Activated T-cell treated with anti-CD3 and anti-CD28 coated beads for 1 hour (primary cell): Measurements from ENCODE around the gene DNPH1.

Experiments
- DNase-seq: peaks from one replicate; pipeline ENCODE4 v3.0.0-alpha.2; 2020; ENCODE audit warnings: low read depth

The DNPH1 gene

DNA sequence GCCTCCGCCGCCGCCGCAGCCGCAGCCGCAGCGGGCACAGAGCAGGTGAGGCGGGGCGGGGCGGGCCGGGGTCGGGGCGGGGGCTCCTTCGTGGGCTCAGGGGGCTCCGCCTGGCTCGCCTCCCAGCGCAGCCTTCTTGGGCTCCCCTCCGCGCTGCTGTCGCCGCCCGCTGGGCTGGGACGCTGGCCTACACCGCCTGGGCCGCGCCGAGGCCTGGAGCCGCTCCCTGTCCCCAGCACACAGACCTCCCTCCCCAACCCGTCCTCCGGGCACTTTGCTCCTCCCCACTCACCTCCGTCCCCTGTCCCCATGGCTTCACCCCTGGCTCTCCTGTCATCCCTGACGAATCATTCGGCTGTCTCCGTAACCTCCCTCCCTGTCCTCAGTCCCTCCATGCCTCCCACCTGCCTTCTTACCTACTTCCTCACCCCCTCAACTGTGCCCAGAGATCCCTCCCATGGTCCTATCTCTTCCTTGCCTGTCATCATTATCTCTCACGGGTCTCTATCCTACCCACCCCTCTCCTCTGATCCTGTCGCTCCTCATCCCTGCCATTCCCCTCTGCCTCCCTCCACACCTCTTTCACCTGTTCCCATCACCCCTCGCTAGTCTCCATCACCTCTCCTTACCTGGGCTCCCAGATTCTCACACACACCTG lies 14.5 kb upstream of the DNPH1 start:
- no peak for DNase-seq

DNA sequence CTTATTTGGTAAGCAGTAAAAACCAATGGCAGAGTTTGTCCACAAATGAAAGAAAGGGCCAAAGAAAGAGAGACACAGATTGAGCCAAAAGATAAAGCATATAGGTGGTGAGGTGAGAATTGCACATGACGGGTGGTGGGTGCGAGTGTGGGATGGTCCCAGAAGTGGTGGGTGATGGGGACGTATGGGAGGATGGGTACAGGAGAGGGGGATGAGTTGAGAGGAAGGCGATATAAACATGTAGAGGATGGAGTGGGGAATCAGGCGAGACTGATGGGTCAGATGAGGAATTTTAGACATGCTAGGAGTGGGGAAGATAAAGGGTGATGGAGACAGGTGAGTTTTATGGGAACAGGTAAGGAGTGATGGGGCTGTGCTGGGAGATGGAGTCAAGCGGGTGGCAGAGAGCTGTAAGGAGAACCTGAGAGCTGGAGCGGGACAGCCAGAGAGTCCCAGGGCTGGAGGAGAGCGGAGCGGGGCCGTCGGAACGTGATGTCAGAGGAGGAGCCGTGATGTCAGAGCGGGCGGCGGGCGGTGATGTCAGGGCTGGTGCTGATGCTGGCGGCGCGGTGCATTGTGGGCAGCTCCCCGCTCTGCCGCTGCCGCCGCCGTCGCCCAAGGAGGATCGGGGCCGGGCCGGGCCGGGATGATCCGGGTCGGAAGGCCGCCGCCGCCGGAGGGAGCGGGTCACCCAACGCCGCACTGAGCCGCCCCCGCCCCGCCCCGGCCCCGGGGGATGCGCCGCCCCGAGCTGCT lies 13.8 kb upstream of the DNPH1 start, which contains the start of gene TTBK1:
TTBK1 (plus strand) TSS at position 574 of the 756 bp plus-strand sequence. CDS start 3,180 bp downstream, outside the sequence.
- no peak for DNase-seq

DNA sequence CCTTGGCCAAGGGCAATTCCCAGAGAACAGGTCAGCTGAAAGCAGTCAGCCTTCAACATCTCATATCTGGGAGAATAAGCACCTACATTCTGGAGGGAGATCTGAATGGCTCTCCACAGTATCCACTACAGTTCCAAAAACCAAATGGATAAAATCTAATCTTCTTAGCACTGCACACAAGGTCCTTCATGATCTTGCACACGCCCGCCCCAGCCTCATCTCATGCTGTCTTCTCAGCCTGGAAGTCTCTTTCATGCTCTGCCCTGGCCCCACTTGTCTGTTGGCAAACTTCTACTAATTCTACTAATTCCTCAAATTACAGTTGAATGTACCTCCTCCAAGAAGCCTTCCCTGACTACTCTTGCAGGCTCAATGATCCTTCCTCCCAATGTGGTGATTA lies 12.2 kb upstream of the DNPH1 start:
- no peak for DNase-seq

DNA sequence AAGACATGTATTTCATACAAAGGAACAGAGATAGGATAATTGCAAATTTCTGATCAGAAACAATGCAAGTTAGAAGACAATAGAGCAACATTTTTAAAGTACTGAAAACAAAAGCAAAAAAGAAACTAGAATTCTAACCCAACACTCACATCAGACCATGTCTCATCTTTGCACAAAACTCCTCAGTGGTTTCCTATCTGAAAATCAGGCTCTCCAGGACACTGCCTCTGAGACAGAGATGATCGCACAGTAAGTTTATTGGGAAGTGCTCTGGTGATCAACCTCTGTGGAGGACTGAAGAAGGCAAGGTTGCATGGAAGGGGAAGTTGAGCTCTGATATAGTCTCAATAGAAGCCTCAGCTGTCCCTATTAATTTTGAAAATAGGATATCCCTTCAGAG lies 11.7 kb upstream of the DNPH1 start:
- no peak for DNase-seq

DNA sequence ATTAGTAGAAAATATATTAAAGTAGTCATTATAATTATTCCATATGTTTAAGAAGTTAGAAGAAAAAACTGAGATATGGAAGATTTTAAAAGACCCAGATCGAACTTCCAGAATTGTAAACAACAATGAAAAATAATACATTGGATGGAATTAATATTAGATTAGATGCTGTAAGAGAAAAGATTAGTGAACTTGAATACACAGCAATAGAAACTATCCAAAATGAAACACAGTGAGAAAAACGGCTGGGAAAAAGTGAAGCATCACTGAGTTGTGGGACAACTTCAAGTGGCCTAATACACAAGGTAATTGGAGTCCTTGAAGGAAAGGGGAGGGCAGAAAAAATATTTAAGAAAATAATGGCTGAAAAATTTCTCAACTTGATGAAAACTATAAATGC lies 9.8 kb upstream of the DNPH1 start:
- DNase-seq, result no peak

DNA sequence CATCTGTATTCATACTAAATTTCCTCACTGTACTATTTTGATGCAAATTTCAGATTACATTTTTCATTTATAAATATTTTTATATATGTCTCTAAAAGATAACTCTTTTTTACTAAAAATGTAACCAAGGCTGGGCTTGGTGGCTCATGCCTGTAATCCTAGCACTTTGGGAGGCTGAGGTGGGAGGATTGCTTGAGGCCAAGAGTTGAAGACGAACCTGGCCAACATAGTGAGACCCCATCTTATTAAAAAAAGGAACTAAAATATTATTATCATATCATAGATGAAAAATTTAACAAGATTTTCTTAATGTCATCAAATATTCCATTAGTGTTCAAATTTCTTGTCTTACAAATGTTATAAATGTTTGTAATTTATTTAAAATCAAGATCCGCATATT lies 6.6 kb upstream of the DNPH1 start:
- no peak for DNase-seq

DNA sequence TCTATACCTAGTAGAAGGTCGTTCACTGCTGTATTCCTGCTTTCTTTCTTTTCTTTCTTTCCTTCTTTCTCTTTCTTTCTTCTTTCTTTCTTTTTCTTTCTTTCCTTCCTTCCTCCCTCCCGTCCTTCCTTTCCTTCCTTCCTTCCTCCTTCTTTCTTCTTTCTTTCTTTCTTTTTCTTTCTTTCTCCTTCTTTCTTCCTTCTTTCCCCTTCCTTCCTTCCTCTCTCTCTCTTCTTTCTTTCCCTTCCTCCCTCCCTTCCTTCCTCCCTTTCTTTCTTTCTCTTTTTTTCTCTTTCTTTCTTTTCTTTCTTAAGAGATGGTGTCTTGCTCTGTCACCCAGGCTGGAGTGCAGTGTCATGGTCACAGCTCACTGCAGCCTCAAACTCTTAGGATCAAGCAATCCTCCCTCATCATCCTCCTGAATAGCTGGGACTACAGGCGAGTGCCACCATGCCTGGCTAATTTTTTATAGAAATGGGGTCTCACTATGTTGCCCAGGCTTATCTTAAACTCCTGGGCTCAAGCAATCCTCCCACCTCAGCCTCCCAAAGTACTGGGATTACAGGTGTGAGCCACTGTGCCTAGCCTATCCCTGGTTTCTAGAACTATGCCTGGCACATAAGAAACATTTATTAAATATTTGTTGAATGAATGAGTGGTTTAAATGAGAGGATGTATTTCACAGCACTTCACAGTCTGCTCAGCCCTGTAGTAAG lies 2.6 kb upstream of the DNPH1 start:
- no peak for DNase-seq

DNA sequence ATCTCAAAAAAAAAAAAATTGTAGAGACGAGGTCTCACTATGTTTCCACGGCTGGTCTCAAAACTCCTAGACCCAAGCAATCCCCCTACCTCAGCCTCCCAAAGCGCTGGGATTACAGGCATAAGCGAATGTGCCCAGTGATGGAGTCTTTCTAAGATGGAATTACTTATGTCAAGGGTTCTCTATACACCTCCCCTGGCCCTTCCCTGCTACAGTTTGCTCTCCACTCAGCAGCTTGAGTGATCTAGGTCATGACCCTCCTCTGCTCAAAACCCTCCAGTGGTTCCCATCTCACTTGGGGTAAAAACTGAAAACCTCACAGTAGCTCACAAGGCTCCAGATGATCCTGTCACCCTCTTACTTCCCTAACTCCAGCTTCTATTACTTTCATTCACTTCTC lies 1.8 kb upstream of the DNPH1 start:
- DNase-seq, result no peak

DNA sequence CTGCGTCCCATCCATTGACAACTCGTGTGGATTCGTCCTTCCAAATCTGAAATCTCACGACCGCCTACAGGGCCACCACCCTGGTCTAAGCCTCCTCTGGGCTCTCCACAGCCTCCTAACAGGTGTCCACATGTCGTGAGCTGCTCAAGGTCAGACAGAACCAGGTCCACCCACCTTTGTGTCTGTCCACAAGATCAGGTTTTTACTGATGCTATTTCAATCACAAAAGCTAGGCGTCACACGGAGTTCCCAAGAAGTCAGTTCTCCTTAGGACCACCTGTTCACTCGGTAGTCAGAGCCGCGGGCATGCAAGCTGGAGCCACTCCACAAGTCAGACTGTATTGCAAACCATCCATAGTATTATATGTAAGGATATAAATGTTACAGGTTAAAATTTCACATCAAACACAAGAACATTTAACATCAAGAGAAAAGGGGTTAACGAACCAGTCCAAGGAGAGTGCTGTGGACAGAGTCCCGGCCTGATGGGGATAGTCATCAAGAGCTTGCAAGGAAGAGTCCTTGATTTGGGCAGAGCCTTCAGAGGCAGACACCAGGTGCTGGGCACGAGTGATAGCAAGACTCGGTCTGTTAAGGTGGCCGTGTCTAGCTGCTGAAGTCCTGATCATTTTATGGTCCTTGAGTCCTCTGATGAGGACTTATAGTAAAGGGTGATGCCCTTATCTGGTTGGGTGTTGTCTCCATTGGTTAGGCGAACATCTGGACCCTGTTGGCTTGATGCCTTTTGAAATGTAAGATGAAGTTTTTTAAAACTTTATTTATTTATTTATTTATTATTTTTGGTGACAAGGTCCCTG lies 731 bp upstream of the DNPH1 start:
- DNase-seq, result no peak

DNA sequence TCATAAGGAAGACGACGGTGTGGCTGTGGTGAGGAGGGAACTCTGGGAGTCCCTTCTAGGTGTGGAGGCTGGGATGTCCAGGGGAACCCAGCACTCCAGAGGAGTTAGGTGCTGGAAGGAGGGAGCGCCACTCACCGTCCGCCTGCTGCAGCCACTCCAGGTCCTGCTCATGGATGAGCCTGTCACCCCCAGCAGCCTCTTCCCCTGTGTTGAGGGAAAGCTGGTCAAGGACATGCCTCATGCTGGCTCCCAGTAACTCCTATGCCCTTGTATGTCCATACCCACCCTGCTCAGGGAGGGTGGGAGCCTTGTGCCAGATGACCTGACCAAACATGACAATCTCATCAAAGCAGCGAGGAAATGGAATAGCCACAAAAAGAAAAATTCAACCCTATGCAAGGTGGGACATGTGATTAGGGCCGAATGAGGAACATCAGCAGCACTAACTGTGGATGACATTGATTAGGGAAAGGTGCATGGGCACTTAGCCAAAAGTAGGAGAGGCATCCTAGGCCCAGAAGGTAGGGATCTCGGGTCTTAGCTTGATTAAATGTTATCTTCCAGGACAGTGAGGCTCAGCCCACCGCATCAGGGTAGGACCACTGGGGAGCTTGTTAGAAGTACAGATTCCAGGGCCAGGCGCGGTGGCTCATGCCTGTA lies 3.0 kb downstream of the DNPH1 start:
- DNase-seq, result no peak

DNA sequence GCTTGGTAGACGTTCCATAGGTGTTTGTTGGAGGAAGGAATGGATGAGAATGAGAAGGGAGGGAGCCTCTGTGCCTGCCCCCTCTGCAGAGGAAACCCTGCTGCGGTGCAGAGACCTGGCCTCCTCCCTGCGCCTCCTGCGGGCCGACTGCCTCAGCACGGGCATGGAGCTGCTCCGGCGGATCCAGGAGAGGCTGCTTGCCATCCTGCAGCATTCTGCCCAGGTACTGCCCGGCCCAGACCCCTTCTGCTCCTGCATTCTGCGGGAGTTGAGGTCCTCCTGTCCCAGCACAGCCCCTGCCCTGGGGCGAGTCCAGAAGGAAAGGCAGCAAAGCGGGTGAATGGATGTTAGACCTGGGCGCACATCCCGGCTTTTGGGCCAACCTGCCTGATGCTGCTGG lies 6.1 kb downstream of the DNPH1 start:
- DNase-seq, result no peak

DNA sequence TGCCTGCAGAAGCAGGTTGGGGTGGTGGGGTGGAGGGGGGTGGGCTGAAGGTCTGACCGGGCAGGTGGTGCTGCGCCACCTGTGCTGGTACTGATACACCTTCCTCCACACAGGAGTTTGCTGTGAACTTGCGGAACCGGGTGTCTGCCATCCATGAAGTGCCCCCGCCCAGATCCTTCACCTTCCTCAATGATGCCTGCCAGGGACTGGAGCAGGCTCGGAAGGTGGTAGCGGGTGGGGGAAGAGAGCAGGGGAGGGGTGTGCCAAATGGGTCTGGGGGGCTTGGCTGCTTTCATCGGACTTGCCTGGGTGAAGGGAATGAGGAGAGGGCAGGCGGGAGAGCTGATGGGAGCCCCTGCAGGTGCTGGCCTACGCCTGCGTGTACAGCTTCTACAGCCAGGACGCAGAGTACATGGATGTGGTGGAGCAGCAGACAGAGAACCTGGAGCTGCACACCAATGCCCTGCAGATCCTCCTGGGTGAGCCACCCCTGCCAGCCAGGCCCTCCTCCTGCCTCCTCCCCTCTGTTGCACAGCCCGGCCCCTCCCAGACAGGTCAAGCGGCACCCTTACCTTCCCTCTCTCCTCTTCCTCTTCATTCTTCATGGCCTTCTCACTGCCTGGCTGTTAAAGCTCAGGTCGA lies 6.7 kb downstream of the DNPH1 start:
- DNase-seq, result no peak

DNA sequence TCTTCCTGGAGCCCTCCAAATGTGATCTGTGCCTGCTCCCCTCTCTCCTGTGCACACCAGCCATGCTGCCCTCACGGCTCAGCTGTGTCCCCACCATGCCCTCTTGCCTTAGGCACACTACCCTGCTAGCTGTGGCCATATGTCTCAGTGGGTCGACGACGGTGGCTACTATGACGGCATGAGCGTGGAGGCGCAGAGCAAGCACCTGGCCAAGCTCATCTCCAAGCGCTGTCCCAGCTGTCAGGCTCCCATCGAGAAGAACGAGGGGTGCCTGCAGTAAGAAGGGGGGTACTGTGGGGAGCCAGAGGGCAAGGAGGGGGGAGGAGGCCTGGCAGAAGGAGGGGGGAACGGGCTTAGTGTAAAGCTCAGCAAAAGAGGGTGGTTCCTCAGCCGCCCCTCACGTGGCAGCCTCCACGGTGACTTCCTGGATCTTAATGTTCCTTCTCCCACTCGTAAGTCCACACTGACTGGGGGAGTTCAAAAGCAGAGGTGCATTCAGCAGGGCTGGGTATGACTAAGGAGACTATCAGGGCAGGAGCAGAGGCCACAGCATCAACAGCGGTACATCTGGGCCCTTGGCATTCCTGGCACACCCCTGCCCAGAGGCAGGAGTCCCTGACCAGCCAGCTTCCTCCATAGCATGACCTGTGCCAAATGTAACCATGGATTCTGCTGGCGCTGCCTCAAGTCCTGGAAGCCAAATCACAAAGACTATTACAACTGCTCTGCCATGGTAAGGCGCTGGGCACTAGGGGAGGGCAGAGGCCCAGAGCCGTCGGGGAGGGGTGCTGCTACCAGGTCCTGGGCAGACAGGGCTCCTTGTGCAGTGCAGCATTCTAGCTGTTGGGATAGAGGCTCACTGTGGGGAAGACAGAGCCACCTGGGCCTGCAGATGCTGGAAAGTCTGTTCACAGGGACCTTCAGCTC lies 8.0 kb downstream of the DNPH1 start:
- DNase-seq, result no peak

DNA sequence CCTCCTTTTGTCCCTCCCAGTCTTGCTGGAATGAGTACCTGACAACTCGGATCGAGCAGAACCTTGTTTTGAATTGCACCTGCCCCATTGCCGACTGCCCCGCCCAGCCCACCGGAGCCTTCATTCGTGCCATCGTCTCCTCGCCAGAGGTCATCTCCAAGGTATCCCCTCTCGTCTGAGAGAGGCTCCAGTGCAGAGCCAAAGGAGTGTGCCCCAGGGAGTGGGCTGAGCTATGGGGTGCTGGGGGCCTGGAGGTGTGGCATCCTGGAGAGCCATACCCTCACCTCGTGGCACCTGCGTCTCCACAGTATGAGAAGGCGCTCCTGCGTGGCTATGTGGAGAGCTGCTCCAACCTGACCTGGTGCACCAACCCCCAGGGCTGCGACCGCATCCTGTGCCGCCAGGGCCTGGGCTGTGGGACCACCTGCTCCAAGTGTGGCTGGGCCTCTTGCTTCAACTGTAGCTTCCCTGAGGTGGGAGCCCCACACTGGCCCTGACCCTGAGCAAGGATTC lies 8.8 kb downstream of the DNPH1 start:
- DNase-seq, result no peak

DNA sequence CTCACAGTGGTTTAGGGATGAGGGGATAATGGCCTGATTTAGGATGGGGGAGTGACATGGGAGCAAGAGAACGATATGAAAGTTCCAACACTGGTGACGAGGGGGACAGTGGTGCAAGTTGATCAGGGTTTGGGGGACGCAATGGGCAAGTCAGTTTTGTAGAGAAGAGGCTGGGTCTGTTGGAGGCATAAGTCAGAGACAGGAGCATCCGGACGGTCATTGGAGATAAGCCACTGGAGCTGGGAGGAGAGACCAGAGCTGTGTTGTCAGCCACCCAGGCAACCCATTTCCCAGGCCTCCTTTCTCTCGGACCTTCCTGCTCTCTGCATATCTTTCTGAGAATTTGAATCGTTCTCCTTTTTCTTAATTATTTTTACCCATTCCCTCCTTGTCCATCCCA lies 9.5 kb downstream of the DNPH1 start:
- DNase-seq, result no peak

DNA sequence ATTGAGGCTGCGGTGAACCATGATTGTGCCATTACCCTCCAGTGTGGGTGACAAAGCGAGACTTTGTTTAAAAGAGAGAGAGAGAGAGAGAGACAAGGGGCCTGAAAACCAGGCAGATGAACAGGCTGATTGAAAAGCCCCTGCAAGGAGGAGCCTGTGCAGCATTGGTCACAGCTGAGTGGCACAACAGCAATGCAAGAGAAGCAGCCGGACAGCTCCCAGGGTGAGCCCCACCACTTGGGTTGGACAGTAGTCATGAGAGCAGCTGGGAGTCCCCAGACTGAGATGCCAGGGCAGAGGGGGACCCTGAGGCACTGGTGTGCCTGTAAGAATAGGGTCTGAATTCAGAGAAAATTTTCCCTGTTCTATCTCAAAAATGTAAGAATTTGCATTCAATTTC lies 10.2 kb downstream of the DNPH1 start:
- DNase-seq, result no peak

DNA sequence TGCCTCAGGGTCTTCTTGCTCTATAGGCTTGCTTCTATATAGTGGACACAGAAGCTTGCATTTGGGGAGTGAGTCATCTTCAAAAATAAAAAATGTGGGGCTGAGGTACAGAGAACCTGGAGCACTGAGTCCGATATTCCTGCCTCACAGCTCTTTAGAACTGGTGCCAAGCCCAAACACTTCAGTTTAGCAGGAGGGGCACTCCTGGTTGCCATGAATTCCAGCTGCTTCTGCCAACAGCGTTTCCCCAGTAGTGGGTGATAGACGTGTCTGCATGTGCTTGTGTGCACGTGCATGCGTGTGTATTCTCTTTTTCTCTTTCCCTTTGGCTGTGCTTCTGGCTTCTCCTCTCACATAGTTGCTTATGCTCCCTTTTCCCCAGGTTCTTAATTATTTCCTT lies 11.9 kb downstream of the DNPH1 start:
- DNase-seq, result no peak

DNA sequence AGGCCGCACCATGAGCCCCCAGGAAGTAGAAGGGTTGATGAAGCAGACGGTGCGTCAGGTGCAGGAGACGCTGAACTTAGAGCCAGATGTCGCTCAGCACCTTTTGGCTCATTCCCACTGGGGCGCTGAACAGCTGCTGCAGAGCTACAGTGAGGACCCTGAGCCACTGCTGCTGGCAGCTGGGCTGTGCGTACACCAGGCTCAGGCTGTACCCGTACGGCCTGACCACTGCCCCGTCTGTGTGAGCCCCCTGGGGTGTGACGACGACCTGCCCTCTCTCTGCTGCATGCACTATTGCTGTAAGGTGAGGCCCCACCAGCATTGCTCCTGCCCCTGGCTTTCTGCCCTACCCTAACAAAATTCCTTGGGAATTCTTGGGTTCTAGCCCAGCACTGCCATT lies 13.1 kb downstream of the DNPH1 start:
- DNase-seq, result no peak

DNA sequence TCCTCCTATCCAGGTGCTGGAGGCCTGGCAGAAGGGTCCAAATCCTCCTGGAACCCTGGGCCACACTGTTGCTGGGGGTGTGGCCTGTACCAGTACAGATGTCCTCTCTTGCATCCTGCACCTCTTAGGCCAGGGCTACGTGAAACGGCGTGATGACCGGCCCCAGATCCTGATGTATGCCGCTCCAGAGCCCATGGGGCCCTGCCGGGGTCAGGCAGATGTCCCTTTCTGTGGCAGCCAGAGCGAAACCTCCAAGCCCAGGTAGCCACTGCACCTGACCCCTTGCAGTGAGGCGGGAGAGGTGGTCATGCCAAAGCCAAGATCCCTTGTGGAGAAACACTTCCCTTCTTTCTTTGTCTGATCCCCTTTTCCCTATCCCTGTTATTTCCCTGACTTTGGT lies 14.2 kb downstream of the DNPH1 start:
- DNase-seq, result no peak

DNA sequence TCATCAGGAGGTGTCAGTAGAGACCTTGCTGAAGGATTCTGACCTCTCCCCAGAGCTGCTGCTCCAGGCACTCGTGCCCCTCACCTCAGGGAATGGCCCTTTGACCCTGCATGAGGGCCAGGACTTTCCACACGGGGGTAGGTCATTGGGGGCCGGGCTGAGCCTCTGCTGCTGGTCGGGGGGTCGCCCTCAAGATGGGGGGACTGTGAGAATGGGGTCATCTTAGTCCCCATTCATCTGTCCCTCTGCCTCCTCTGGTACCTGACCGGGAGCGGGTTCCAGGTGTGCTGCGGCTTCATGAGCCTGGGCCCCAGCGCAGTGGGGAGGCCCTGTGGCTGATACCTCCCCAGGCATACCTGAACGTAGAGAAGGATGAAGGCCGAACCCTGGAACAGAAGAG lies 15.8 kb downstream of the DNPH1 start:
- DNase-seq, result no peak
